ENCODE data around the gene ST6GAL2.

Gene ST6GAL2

DNA sequence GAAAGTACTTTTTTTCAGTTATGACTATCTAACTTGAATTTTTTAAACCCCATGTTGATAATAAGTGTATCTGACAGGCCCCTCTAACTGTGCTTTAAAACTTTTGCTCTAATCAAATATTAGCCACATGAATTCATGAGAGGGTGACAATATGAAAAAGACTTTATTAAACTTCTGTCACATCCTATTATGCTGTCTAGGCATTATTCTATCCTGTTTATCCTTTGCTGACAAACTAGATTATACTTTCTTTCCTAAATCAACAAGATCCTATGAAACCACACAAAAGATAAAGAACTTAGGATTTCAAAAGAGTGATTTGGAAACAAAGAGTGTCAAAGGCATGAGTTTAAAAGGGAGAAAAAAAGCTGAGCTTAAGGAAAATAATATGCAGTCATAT, 57.8 kb downstream of the ST6GAL2 start:
- H3K4me3 Mint-ChIP-seq: no peak overlapping the region
- H3K36me3 Mint-ChIP-seq (ENCODE audit: low read depth): no peaks in the 10 kb centered on the region
- no peaks in the 10 kb centered on the region for H3K9me3 Mint-ChIP-seq
- DNase-seq (ENCODE audit: low spot score): no peak
- H3K27ac Mint-ChIP-seq: no peak overlapping the region
- no peaks in the 10 kb centered on the region for H3K27me3 Mint-ChIP-seq (ENCODE audit: low read depth)
- no peaks in the 10 kb centered on the region for H3K4me1 Mint-ChIP-seq (ENCODE audit: low read depth)

DNA sequence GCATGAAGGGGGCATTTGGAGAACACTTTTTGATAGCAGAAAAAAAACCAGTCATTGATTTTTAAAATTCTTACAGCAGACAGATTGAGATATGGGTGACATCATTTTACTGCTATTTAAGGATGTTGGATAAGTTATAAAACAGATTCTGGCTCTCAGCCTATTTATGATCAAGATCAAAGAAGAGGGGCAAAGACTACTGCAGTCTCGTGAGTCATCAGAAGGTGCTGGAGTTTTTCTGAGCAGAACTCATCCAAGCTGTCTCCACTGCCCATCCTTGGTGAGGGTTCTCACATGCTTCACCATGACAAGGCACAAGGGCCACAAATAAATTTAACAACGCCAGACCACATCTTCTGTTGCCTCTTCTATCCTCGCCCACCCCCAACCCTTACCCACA, 58.8 kb downstream of the ST6GAL2 start:
- no peak overlapping the region for H3K27ac Mint-ChIP-seq
- no peaks in the 10 kb centered on the region for H3K36me3 Mint-ChIP-seq (ENCODE audit: low read depth)
- no peak for DNase-seq (ENCODE audit: low spot score)
- H3K27me3 Mint-ChIP-seq (ENCODE audit: low read depth): no peaks in the 10 kb centered on the region
- H3K9me3 Mint-ChIP-seq: no peaks in the 10 kb centered on the region
- H3K4me1 Mint-ChIP-seq (ENCODE audit: low read depth): no peaks in the 10 kb centered on the region
- H3K4me3 Mint-ChIP-seq: no peak overlapping the region

DNA sequence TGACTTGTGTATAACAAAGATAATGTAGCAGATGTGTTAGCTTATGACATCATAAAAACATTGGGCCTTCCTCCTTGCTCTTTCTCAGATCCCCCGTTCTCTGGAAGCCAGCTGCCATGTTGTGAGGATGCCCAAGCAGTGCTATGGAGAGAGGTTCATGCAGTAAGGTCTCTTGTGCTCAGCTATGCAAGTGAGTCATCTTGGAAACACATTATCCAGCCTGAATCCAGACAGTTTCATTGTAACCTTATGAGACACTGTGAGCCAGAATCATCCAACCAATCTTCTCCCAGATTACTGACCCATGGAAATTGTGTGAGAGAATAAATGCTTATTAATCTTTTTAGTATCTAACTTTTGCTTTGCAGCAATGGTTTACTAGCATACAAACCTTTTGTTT, 60.8 kb downstream of the ST6GAL2 start:
- DNase-seq (ENCODE audit: low spot score): no peak
- H3K4me1 Mint-ChIP-seq (ENCODE audit: low read depth): no peaks in the 10 kb centered on the region
- no peaks in the 10 kb centered on the region for H3K36me3 Mint-ChIP-seq (ENCODE audit: low read depth)
- no peak overlapping the region for H3K4me3 Mint-ChIP-seq
- H3K27ac Mint-ChIP-seq: no peak overlapping the region
- H3K9me3 Mint-ChIP-seq: no peaks in the 10 kb centered on the region
- H3K27me3 Mint-ChIP-seq (ENCODE audit: low read depth): no peaks in the 10 kb centered on the region

DNA sequence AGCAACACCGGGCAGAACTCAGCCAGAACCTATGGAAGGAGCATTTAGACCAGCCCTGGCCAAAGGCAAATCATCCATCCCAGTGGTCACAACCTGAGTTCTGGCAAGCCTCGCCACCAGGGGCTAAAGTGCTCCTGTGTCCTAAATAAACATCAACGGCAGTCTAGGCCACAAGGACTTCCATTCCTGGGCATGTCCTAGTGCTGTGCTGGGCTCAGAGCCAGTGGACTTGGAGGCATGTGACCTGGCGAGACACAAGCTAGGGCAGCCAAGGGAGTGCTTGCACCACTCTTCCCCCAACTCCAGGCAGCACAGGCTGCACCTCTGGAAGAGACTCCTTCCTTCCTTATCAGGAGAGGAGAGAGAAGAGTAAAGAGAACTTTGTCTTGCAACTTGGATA, 69.0 kb downstream of the ST6GAL2 start:
- no peaks in the 10 kb centered on the region for H3K9me3 Mint-ChIP-seq
- H3K27me3 Mint-ChIP-seq (ENCODE audit: low read depth): no peaks in the 10 kb centered on the region
- no peak for DNase-seq (ENCODE audit: low spot score)
- no peak overlapping the region for H3K27ac Mint-ChIP-seq
- H3K36me3 Mint-ChIP-seq (ENCODE audit: low read depth): no peaks in the 10 kb centered on the region
- H3K4me3 Mint-ChIP-seq: no peak overlapping the region
- no peaks in the 10 kb centered on the region for H3K4me1 Mint-ChIP-seq (ENCODE audit: low read depth)

DNA sequence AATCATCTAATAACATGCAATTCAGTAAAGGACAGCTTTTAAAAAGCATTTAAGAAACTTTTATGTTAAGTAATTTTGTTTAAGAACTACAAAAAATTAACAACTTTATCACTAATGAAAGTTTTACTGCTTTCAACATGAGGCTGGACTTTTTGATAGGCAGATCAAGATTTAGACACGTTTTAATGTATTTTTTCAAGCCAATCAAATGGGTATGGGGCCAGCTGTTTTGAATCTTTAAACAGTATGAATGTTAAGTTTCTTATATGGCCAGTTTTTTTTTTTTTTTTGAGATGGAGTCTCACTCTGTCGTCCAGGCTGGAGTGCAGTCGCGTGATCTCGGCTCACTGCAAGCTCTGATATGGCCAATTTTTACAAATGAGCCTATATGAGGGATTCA, 73.1 kb downstream of the ST6GAL2 start:
- Mint-ChIP-seq H3K27ac (no peak overlapping the region), H3K4me3 (no peak overlapping the region), H3K36me3 (ENCODE audit: low read depth) (no peaks in the 10 kb centered on the region), H3K9me3 (no peaks in the 10 kb centered on the region), H3K27me3 (ENCODE audit: low read depth) (no peaks in the 10 kb centered on the region), H3K4me1 (ENCODE audit: low read depth) (no peaks in the 10 kb centered on the region)
- DNase-seq (ENCODE audit: low spot score): no peak

DNA sequence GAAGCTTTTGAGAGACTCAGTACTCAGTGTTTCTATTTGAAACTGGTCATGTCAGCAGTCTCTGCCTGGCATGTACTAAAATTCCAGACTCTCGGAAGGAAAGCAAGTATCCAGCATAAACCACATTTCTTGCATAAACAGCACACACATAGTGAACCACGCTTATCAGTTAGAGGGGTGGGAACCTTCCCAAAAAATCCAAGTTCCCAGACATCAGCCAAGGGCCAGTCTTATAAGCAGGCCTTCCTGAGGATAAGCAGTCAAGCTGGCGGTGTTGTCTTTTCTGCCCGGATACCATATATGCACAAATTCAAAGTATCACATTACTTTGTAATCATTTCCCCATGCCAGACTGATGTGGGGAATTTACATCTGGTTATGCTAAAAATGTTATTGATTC, 73.6 kb downstream of the ST6GAL2 start:
- Mint-ChIP-seq H3K36me3 (ENCODE audit: low read depth) (no peaks in the 10 kb centered on the region), H3K27me3 (ENCODE audit: low read depth) (no peaks in the 10 kb centered on the region), H3K9me3 (no peaks in the 10 kb centered on the region), H3K4me1 (ENCODE audit: low read depth) (no peaks in the 10 kb centered on the region), H3K4me3 (no peak overlapping the region), H3K27ac (no peak overlapping the region)
- DNase-seq (ENCODE audit: low spot score): no peak

DNA sequence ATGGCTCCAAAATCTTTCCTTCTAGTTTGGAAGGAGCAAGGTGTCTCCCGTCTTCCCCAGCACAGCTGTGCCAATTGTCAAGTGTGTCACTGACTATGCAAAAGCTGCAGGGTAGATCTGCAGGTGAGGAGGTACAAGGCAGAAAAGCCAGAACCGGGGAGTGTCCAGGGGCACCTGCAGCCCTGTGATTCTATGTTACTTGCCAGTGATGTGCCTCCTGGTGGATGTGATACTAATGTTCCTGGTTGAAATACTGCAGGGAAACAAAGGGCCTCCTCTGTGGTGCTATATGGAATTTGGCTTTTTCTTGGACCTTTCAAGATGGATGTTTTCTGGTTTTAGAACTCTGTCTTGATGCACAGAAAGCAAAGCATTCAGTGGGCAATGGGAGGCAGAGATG, 80.3 kb downstream of the ST6GAL2 start:
- no peaks in the 10 kb centered on the region for H3K36me3 Mint-ChIP-seq (ENCODE audit: low read depth)

DNA sequence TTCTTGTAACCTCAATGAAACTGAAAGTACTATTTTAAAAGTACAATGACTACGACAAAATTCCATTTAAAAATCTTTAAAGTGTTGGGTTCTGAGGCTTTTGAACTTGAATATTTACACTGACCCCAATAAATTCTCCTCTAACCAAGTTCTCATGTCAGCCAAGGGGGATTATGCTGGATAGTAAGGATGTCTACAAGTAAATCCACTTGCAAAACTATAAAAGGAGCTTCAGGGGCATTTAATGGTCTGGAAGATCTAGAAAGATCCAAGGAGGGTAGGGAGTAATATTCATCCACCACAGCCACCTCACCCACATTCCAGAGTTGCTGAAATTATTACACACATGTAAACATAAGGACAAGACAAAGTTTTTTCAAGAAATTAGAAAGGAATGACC, 81.8 kb downstream of the ST6GAL2 start:
- no peaks in the 10 kb centered on the region for H3K4me1 Mint-ChIP-seq (ENCODE audit: low read depth)
- H3K36me3 Mint-ChIP-seq (ENCODE audit: low read depth): no peaks in the 10 kb centered on the region
- no peak for DNase-seq (ENCODE audit: low spot score)
- H3K27me3 Mint-ChIP-seq (ENCODE audit: low read depth): no peaks in the 10 kb centered on the region
- no peak overlapping the region for H3K4me3 Mint-ChIP-seq
- no peaks in the 10 kb centered on the region for H3K9me3 Mint-ChIP-seq
- no peak overlapping the region for H3K27ac Mint-ChIP-seq

More for the DNA sequence above, 80.3 kb downstream of the ST6GAL2 start:
- Mint-ChIP-seq H3K27ac (no peak overlapping the region), H3K27me3 (ENCODE audit: low read depth) (no peaks in the 10 kb centered on the region), H3K4me3 (no peak overlapping the region), H3K9me3 (no peaks in the 10 kb centered on the region), H3K4me1 (ENCODE audit: low read depth) (no peaks in the 10 kb centered on the region)
- DNase-seq (ENCODE audit: low spot score): no peak

DNA sequence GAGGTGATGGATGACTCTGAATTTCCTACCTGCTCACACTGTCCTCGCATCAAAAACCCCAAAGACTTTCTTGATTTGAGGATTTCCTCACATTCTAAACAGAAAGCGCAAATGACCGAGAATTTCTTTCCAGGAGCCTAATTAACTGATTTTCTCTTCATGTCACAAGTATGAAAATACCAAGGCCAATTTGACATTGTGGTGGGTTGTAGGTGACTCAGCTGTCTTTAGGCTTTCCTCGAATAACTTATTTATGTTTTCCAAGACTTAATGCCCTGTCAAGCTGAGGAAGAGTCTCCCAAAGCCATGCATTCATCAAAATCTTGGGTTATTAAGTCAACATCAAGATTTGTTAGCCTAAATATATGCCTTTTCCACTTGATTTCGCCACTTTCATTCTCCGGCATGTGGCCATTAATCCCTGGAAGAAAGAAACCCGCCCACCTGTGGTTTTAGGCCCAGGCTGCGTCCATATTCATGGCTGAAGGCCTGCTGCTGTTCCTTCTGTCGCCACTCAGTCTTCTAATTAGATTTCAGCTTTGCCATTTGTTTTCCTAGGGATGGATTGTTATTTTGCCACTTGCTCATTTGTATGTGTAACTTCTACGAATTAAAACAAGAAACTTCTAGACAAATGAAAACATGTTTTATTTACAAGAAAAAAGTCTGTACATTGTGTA, 84.9 kb downstream of the ST6GAL2 start:
- Mint-ChIP-seq H3K4me3 (no peak overlapping the region), H3K4me1 (ENCODE audit: low read depth) (no peaks in the 10 kb centered on the region), H3K27ac (no peak overlapping the region), H3K36me3 (ENCODE audit: low read depth) (no peaks in the 10 kb centered on the region), H3K9me3 (no peaks in the 10 kb centered on the region), H3K27me3 (ENCODE audit: low read depth) (no peaks in the 10 kb centered on the region)
- DNase-seq (ENCODE audit: low spot score): no peak

DNA sequence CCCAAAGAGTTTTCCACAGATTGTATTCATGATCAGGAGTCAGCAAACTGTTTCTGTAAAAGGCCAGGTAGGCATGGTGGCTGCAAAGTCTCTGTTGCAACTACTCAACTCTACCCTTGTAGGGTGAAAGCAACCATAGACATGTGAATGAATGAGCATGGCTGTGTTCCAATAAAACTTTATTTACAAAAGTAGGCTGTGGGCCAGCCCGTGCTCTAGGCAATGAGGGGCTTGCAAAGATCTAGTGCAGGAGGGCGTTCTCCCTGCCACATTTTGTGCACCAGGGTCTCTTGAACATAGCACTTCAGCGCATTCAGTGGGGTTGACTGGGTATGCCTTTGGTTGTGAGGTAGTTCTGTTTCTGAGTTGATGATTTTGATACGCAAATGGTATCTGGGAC, 85.8 kb downstream of the ST6GAL2 start:
- Mint-ChIP-seq H3K27me3 (ENCODE audit: low read depth) (no peaks in the 10 kb centered on the region), H3K4me1 (ENCODE audit: low read depth) (no peaks in the 10 kb centered on the region), H3K36me3 (ENCODE audit: low read depth) (no peaks in the 10 kb centered on the region), H3K4me3 (no peak overlapping the region), H3K27ac (no peak overlapping the region), H3K9me3 (no peaks in the 10 kb centered on the region)
- no peak for DNase-seq (ENCODE audit: low spot score)

DNA sequence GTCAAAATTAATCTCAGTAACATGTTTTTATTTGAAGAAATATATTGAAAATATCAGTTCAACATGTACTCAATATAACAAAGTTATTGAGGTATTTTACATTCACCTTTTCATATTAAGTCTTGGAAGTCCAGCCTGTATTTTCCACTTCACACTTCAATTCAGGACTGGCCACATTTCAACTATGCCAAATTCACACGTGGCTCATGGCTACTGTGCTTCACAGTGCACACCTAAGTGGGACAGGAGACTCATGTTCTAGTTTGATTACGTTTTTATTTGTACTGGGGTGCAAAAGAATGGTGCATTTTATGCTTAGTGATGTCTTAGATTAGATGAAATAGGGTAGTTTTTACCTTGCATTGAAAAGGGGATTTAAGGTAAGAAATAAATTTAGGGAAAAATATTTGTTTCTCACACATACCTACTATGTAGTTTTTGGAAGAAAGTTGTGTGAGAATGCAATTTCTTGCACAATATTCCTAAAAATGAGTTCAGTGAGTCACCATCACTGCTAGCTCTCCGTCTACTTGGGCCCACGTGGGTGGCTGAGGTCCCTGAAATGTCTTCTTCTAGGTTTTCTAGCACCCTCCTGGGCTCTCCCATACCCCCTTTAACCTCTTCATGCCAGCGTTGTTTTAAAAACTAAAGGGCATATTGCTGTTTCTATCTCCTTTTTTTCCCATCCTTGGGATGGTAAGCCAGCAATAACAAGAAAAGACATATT, 87.0 kb downstream of the ST6GAL2 start:
- Mint-ChIP-seq H3K36me3 (ENCODE audit: low read depth) (no peaks in the 10 kb centered on the region), H3K9me3 (no peaks in the 10 kb centered on the region), H3K4me1 (ENCODE audit: low read depth) (no peaks in the 10 kb centered on the region), H3K27ac (no peak overlapping the region), H3K27me3 (ENCODE audit: low read depth) (no peaks in the 10 kb centered on the region), H3K4me3 (no peak overlapping the region)
- no peak for DNase-seq (ENCODE audit: low spot score)

DNA sequence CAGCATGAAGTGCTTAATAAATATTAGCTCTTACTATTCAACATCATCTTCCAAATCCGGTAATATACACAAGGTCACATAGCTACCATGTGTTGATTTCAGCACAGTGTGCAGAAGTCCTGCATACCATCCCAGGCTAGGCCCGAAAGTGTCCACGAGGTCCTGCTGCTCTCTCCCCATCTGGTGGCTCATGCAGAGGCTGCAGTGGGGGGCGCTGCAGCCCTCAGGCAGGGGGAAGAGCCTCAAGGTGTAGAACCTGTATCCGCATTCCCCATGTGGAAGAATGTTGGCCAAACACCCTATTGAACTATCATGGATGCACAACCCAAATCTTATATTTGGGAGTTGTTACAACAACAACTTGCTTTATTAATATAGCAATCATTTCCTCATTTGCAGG, 88.5 kb downstream of the ST6GAL2 start:
- Mint-ChIP-seq H3K36me3 (ENCODE audit: low read depth) (no peaks in the 10 kb centered on the region), H3K27me3 (ENCODE audit: low read depth) (no peaks in the 10 kb centered on the region), H3K27ac (no peak overlapping the region), H3K4me3 (no peak overlapping the region), H3K4me1 (ENCODE audit: low read depth) (no peaks in the 10 kb centered on the region), H3K9me3 (no peaks in the 10 kb centered on the region)
- no peak for DNase-seq (ENCODE audit: low spot score)

DNA sequence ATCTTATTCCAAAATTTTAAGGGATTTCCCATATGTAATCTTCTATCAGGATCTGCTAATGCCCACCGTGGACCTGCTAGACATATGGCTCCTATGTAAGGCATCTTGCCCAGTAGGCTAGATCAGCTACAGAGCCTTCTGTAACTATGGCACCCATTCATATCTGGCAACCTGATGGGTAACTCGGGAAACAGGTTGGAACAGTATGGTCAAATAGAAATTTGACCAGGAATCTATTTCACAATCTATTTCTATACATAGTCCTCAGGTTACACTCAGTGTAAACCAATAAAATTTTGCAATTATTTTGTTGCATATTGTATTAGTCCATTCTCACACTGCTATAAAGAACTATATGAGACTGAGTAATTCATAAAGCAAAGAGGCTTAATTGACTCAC, 93.3 kb downstream of the ST6GAL2 start:
- Mint-ChIP-seq H3K9me3 (peaks cover 6% of the 10 kb centered on the region), H3K36me3 (ENCODE audit: low read depth) (no peaks in the 10 kb centered on the region), H3K4me3 (no peak overlapping the region), H3K4me1 (ENCODE audit: low read depth) (no peaks in the 10 kb centered on the region), H3K27ac (no peak overlapping the region), H3K27me3 (ENCODE audit: low read depth) (no peaks in the 10 kb centered on the region)
- no peak for DNase-seq (ENCODE audit: low spot score)

DNA sequence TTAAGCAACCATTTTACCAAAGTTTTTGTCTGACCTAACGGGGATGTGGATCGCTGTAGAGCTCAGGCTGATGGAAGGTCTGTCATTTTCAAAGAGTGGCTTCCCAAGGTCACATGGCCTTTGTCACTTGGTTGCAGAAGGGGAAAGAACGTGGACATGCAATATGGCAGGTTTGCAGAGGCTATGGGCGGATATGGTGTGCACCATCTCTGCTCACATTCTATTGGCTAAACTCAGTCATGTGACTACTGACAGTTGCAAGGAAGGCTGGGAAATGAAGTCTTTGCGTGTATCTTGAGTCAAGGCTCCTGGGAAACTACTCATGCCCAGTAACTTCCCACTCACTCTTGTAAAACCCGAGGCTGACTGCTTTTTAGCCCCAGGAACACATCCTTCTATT, 96.8 kb downstream of the ST6GAL2 start:
- no peaks in the 10 kb centered on the region for H3K27me3 Mint-ChIP-seq (ENCODE audit: low read depth)
- H3K9me3 Mint-ChIP-seq: peaks cover 6% of the 10 kb centered on the region
- no peak overlapping the region for H3K27ac Mint-ChIP-seq
- H3K4me3 Mint-ChIP-seq: no peak overlapping the region
- DNase-seq (ENCODE audit: low spot score): no peak
- no peaks in the 10 kb centered on the region for H3K36me3 Mint-ChIP-seq (ENCODE audit: low read depth)
- H3K4me1 Mint-ChIP-seq (ENCODE audit: low read depth): no peaks in the 10 kb centered on the region

DNA sequence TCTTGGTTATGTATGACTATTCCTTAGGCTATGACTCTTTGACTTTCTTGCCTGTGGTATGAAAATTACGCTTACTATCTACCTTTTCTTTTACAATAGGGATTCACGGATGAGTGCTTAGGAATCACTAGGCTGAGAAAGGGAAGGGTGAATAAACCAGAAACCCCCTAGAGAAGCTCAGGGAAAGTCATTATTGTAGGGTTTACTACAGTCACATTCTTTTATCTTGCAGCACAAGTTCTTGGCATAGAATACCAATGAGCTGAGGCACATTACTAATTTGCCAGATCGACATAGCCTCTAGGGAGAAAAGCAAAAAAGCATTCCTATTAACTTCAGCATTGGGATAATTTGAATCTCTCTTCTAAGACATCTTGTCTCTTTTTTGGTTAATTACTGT, 103.3 kb downstream of the ST6GAL2 start:
- Mint-ChIP-seq H3K27ac (no peak overlapping the region), H3K27me3 (ENCODE audit: low read depth) (no peaks in the 10 kb centered on the region), H3K36me3 (ENCODE audit: low read depth) (no peaks in the 10 kb centered on the region), H3K4me3 (no peak overlapping the region), H3K9me3 (no peaks in the 10 kb centered on the region), H3K4me1 (ENCODE audit: low read depth) (no peaks in the 10 kb centered on the region)
- no peak for DNase-seq (ENCODE audit: low spot score)
